NCI-H2196 treated with DMSO at 0.1 percent for 48 hours (cell line): ENCODE data around the gene MPRIP.
"Not testable (repeated sequence)": the region's sequence is repeated elsewhere in the genome, so short reads cannot be mapped to it uniquely, and the experiment has no call there.

Experiments used
- DNase-seq: peaks from one replicate; lab custom pipeline; 2025; ENCODE audit not compliant: unreplicated experiment; lab: John Stamatoyannopoulos, UW

The MPRIP gene

DNA sequence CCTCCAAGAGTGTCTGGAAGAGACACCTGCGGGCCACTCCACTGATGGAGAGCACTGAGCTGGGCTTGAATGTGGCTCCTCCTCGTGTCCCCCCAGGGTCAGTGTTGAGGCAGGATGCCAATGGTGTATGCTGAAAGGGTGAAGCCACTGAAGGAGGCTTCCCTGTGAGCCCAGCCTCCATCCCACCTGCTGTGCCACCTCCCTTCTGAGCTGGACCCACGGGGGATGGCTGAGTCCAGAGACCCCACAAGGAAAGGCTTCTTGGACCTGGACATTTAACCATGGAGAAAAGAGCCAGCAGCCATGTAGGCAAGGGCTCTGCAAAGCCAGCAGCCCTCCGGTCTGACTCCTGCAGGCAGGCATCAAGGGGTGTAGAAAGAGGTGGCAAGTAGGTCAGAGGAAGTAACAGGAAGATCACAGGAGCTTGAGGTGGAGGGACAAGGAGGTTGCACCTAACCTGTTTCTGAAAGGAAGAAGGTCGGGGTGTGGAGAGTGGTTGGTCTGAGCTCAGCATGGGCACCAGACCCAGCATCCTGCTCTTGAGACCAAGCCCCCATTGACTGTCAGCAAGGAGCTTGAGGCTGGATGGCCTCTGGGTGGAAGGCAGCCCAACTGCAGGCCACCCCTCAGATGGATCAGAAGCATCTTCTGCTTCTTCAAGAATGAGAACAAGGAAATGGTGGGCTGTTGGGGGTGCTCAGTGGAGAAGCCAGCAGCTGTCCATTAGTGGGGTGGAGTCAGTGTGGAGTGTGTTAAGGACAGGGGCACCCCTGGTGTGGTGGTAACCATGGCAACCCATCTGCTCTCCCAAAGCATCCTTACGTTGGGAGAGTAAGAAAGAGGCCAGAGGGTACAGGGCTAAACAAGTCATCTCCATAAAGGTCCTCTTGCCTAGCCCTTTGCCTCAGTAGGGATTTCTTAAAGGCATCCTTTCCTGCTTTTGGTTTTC lies 83.2 kb downstream of the MPRIP start:
- no peak for DNase-seq

DNA sequence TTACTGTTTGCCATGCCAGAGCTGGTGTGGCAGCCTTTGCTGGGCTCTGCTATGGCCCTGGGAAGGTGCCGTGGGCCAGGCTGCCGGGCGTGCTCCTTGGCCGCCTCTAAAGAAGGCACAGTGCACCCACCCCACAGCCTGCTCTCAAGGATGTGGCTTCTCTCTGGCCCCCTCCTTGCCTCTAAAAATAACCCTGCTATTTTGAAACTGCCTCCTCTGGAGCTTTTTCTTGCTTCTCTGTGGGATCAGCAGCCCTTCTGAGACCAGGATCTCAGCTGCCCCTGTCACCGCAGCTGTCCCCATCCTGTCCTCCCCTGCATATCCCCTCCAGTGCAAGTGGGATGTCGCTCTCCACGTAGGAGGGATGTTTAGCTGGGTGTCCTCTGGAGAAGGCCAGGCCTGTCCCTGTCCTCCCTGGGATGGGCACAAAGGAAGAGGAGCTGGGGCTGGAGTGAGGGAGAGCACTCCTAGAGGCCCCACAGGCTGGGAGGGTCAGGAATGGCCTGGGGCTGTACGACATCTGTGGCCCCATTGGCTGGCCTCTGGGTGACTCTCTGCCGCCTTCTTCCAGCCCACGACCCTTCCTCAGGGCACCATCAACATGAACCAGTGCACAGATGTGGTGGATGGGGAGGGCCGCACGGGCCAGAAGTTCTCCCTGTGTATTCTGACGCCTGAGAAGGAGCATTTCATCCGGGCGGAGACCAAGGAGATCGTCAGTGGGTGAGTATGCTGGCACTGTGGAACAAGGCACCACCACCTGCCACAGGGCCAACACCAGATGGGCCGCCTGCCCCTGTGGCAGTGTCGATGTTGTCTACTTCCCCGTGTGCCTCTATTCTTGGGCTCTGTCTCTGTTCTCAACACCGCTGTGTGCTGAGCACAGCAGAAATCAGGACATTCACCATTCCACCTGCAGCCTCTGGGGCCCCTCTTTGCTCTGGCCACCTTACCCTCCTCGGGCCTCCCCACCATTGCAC lies 84.2 kb downstream of the MPRIP start:
- DNase-seq, result no peak

DNA sequence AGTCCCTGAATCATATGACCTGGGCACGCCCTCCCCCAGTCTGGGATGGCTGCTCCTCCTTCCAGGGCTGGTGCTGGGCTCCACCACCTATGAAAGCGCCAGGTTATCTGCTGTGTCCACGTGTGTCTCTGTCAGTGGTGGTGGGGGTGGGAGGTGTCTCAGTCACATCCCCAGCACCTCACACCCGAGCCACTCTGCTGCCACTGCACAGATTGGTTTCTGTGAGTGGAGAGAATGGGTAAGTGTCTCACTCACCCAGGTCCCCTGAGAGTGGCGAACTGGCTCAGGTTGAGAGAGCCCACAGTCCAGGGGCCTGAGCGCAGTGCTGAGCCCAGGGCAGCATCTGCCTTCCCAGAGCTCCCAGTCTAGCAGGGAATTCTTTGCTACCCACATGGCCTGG lies 84.9 kb downstream of the MPRIP start:
- no peak for DNase-seq

DNA sequence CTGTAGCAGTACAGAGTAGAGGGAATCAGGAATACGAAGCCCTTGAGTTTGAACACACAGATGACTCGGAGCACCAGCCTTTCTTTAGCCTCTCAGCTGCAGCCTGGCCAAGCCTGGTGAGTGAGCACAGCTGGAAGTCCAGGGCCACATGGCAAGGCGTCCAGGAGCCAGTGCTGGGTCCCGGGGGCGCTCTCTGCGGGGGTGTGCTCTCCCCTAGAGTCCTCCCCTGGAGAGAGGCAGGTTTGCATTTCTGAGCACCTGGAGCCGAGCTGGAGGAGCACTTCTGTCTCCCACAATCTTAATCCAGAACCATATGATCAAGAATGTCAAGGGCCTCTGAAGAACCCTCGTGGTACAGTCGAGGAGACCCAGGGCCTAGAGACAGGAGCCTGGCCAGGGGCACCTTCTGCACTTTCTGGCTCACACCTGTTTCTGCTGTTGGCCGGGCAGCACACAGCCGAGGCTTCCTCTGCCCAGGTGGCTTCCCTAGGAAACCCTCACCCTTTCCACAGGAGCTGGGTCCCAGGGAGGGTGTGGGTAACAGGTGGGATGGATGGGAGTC lies 85.6 kb downstream of the MPRIP start:
- no peak for DNase-seq

DNA sequence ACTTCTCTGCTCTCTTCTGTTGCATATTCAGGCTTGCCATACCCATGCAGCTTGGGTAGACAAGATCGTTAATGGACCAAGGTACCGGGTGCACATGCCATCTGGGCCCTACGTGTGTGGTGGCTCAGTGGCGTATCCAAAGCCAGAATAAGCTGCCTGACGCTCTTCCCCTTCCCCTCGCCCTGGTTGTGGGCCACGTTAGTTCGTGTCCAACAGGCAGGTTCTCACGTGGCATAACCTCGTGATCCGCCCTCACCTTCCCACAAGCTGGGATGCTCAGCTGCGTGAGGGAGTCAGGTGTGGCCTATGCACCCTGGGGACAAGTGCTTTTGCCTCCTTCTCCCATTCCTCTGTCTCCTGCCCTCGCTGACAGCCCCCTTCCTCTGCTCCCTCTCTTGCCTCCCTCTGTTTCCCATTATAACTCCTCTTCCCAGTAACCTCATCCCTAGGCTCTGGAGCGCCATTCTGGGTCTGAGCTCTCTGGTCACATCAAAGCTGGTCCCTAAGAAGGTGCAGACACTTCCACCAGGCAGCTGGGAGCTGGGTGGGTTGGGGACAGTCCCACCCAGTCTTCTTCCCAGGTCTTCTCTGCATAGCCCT lies 86.3 kb downstream of the MPRIP start:
- no peak for DNase-seq

DNA sequence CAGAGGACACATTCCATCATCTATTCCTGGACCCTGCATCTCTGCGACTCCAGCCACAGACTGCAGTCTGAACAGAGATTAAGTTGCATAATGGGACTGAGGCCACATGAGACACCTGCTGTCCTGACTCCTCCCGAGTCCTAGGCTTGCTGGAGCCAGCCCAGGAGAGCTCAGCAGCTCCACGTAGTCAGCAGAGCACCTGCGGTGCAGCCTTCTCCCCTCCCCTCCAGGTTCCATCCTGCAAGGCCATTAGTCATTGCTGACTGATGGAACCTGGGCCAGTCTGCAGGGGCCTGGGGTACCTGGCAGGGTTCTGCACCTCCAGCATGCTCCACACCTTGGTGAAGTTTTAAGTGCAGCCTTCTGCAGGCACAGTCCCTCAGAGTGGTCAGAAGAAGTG lies 87.2 kb downstream of the MPRIP start:
- peak; percentile 21 for DNase-seq

DNA sequence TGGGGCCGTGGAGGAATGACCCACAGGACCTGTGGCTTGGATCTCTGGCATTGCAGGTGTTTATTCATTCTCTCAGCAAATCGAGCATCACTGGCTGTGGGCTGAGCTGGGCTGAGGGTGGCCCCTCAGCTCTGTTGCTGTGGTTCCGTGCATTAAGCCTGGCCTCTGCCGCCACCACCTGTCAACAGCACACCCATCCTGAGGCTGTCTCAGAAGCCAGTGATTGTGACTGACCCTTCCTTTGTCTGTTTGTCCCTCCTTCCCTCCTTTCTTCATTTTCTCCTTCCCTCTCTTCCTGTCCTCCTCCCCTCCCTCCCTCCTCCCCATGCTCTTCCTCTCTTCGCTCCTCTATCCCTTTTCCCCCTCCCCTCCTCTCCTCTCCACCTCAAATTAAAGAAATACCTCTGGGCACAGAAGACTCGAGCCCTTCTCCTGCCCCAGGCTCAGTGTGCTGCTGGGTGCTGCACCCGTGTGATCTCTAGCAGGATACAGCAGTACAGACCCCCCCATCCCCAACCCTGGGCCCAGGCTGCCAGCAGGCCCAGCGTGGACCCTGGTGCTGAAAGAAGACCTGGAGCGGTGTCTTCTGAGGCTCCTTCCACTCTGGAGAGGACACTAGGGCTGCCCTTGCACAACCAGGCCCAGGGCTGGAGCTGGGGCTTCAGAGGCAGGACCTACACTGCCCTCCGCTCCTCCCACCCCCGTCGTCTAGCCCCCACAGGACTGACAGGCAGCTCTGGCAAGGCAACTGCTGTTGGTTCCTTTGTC lies 88.0 kb downstream of the MPRIP start:
- no peak for DNase-seq

DNA sequence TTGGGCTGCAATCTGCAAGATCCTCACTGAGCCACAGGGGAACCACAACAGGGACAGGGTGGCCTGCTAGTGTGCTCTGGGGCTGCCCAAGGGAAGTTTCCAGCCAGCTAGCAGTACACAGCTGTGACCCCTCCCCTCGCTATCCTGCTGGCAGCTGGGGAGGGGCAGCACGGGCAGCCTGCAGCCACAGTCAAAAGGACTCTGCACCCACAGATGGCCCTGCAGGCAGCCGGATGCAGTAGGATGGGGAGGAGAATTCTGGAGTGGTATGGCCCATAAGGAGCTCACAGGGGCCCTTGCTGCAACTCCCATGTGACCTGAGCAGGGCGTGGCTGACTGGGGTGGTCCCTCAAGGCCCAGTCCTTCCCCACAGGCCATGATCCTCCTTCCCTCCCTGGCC lies 89.6 kb downstream of the MPRIP start:
- DNase-seq, result no peak

DNA sequence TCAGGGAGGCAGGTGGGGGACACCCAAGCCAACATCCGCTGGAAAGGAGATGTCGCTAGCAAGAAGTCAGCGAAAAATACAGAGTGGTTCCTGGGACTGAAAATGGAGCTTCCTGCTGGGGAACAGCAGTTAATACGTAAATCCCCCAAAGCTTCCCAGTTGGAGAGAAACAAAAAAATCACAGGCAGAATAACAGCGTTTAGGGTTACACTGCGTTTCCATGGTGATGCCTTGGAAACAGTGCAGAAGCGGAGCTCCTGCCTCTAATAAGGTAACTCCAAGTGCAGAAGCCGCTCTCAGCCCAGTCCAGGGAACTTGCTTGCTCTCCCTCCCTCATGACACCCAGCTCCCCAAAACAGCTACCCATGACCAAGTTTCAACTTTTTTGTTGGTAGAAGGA lies 90.5 kb downstream of the MPRIP start:
- no peak for DNase-seq

DNA sequence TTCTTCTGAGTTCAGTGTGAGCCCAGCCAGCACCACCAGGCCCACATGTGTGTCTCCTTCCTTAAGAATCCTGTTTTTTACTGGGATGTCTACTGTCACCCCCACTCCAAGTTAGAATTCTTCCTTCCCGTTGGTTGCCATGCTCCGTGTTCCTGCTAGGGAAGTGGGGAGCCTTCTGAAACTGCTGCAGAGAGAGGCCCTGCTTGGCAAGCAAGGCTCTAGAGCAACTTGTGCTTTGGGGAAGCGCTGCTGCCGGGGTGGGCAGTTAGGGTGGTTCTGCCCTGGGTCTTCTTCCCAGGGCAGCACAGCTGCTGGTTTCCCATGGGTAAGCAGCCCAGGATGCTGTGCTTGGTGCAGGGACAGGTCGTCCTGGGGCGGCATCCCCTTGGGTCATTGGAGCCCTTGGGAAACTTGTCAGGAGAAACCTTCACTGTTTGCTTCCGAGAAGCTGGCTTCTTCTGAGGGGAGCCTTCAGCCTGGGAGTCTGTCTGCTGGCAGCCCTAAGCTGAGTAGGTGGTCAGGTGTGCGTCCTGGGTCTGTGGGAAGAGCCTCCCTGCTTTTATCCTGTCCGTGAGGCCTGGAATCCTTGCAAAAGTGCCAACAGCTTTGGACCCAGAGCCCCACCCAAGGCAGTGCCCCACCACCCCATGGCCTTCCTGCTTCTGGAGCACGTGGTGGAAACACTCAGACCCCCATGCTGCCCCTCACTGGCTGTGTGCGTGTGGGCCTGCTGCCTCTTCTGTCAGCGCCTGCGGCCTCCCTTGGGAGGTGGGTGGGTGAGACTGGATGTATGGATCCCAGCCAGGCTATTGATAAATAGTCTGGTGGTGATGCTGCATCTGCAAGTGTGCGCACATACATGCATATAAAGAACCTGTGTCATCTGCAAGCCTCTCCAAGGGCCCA lies 92.0 kb downstream of the MPRIP start:
- DNase-seq, result no peak

DNA sequence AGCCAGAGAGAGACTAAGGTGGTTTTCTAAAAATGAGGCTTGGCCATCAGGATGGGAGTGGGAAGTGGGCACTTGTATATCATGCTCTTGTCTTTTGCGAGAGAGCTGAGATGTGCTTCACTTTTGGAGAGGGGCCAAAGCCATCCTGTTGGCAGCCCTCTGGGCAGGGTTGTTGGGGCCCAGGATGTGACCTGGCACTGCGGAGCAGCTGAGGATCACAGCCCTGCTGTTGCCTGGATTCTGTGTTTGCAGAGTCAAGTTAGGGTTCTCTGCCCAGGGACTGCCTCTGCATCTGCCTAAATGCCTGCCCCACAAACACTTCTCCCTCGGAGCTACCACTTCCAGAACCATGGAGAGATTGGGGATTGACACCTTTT lies 92.7 kb downstream of the MPRIP start:
- DNase-seq, result no peak

DNA sequence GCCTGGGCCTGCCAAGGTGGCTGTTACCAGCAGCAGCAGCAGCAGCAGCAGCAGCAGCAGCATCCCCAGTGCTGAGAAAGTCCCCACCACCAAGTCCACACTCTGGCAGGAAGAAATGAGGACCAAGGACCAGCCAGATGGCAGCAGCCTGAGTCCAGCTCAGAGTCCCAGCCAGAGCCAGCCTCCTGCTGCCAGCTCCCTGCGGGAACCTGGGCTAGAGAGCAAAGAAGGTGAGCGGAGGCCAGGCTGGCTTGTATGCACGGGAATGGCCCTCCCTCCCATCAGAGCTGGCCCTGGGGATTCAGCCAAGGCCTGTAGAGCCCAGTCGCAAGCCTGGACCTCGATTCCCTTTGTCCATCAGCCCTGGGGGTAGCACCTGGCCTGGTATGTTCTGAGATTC lies 94.0 kb downstream of the MPRIP start:
- DNase-seq, result not testable (repeated sequence)

DNA sequence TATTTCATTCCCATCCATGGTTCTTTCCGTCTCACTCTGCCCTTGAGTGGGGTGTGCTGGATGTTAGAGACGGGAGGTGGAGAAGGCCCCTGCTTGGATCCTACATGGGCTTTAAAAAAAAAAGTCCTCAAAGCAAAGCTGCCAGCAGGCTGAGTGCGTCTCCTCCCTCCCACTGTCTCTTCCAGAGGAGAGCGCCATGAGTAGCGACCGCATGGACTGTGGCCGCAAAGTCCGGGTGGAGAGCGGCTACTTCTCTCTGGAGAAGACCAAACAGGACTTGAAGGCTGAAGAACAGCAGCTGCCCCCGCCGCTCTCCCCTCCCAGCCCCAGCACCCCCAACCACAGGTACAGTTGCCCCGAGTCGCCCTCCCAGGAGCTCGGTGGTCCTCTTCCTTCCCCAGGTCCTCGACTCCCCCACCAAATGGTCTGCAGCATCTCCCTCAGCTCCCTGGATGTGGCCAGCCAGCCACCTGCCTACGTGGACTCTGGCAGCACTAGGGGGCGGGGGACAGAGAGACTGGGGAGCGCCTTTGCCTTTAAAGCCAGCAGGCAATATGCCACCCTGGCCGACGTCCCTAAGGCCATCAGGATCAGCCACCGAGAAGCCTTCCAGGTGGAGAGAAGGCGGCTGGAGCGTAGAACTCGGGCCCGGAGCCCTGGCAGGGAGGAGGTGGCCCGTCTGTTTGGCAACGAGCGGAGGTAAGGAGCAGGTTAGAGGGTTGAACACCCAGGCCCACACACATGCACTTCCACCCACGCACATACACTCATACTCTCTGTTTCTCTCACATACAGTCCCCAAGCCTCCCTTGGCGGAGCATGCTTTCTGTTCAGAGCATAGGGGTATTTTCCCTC lies 95.7 kb downstream of the MPRIP start:
- DNase-seq, result no peak

DNA sequence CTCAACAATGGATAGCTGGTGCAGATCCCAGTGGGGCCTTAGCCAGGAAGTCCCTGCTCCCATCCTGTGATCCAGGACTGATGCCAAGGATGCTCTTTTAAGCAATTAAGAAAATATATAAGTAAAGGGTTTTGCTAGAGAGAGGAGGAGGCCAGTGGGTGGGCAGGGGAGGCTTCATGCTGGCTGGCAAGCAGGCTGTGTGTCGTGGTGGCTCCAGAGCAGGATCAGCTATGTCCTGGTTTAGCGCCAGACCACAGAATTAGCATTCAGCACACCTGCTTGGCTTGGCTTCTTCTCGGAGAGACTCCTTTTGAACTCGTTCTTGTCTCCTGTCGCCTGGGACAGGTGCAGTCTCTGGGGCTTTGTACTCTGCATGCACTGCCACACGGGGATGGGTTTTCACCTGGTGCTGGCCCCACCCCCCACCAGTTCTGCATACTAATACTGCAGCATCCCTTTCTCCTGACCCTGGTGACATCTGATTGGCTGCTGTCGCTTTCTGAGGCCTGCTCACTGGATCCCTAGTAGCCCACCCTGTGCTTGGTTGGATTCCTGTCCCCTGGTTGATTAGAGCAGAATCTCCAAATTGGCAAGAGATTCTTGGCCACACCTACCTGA lies 97.8 kb downstream of the MPRIP start:
- DNase-seq, result peak; percentile 60

DNA sequence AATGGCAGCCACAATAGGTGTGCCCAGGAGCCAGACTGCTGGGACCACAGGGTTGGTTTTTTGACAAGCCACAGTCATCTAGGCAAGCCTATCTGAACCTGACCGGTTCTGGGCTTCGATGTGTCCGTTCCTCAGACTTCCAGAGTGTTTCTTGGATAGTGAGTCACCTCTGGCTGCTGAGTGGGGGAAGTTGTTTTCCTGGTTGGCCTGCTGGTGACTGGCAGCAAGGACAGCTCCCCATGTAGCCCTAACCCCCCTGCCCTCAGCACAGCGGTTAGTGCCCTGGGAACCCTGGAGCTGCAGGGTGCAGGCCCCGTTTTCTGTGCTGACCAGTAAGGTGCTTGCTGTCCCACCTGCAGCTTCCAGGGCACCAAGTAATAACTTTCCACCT lies 98.3 kb downstream of the MPRIP start:
- DNase-seq, result no peak

DNA sequence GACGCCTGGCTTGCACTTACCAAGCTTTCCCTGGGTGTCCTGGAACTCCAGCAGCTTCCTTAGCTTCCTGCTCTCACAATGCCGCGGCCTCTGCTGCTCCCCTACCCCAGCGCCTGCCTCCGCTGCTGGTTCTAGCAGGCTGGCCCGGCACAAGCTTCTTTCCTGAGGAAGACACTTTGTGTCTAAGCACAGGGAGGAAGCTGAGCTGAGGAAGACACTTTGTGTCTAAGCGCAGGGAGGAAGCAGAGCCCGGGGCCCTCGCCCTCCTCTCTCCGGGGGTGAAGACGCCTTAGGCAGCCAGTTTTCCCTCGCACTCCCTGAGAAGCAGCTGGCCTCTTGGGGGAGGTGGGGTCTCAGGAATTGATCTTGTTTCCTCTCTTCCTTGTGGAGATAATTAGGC lies 99.0 kb downstream of the MPRIP start:
- no peak for DNase-seq

DNA sequence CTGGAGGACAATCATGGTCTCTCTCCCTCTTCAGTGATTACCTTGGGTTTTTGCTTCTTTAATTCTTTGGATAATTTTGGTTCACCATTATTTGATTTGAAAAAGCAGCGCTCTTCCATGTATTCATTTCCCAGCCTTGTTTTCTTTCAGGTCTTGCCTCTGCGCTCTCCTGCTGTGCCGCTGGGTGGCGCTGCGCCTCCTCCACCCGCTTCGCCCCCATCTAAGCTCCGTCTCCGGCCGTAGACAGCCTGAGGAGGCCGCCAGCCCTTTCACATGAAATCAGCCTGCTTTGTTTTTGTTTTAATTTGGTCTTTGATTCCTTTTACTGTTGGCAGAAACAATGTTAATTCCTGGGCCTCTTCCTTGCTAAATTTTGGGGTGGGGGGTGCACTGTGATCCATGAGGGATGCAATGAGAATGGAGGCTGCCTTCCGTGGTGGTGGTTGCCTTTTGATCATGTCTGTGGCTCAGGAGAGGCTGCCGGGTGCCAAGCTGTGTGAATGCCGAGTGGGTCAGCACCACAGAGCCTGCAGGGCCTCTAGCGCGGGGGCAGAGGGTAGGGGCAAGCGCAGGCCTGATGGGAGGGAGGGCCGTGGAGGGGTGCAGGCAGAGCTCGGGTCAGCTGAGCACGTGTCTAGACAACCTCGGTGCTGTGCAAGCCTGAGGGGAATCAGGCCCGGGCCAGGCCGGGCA lies 99.7 kb downstream of the MPRIP start:
- DNase-seq, result peak; percentile 9
